NOMO-1 treated with DMSO at 0.1 percent for 48 hours (cell line): ENCODE measurements around the gene RPL21.

Experiments used
- DNase-seq: peaks from one replicate; lab custom pipeline; 2025; ENCODE audit not compliant: unreplicated experiment; lab: John Stamatoyannopoulos, UW

The RPL21 gene

DNA sequence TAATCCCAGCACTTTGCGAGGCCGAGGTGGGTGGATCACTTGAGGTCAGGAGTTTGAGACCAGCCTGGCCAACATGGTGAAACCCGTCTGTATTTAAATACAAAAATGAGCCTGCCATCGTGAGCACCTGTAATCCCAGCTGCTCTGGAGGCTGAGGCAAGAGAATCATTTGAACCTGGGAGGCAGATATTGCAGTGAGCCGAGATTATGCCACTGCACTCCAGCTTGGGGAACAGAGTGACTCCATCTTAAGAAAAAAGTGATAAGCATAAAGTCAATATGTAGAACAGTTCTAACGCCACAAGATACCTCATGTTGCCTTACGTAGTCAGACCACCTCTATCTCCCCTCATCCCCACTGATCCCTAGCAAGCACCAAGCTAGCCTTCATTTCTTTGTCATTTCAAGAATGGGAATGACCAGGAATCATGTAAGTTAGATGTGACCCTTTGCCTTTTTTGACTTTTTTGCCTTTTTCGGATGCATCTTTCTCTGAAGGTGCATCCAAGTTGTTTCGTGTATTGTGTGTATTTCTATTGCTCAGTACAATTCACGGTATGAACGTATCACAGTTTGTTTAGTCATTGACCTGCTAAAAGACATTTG is 6.4 kb downstream of the RPL21 start:
- no peak for DNase-seq

DNA sequence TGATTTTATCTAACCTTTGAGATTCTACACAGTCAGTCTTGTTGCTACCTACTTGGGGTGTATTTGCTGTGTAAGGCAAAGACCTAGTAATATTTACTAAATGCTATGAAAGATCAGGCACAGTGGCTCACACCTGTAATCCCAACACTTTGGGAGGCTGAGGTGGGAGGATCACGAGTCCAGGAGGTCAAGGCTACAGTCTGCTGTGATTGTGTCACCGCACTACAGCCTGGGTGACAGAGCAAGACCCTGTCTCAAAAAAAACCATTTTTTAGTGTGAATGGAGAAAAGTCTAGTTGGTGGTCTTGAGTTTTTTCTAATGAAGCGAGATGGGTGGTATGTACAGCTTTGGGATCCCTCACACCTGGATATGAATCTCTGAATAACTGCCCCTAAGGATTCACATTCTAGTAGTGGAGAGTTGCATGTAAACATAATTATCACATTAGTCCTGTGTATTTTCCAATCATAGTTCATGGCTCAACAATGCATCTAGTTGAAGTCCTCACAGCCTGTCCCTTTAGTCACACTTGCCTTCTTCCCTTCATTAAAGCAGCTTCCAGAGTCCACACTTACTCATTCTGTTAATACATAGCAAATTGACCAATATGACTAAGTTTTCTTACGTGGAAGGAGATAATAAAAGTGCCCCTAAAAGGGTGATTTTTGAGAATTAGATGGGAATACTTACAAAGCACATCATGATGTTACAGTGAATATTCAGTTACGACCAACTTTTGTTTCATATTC is 7.5 kb downstream of the RPL21 start:
- no peak for DNase-seq

DNA sequence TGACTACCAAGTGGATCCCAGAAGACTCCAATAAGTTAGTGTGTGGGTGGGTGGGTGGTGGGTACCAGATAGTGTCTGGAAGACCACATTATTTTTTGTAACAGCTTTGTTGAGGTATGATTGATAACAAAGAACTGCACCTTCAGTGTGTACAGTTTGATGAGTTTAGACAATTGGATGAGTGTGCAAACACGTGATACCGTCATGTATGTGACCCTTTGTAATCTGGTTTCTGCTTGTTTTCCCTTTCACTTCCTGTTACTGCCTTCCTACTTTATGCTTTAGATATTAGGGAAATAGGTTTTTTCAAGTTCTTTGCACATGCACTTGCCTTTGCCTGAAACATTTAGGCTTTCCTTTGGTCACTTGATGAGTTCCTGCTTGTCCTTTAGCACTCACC is 8.5 kb downstream of the RPL21 start:
- DNase-seq = peak; percentile 97

DNA sequence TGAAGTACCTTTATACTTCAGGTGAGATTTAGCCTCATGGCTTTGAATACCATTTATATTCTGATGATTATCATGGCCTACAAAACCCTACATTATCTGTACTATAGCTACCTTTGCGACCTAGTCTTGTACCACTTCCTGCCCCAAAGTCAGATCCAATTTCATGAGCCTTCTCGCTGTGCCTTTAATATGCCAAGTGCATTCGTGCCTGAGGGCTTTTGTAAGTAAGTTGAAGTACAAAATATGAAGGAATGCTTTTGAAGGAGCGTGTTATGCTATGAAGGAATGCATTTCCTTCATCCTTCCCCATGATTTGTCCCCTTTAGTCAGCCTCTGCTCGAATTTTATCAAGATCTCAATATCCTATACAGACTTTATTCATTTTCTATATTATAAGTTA is 10.0 kb downstream of the RPL21 start:
- DNase-seq = no peak

DNA sequence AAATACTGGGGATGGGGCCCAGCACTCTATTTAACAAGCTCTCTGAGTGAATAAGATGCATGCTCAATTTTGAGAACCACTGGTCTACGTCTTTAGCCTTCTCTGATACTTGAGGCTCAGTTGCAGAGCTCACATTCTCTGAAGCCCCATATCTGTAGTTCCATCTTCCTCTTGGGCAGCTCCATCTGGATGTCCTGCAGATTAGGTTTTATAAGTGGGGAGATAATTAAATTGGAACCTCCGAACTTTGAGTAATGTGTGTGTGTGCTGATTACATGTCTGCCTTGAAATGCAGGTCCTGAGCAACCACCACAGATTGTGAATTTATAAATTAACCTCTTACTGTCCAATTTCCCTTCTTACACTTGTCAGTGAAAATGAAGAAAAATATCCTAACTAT is 12.1 kb downstream of the RPL21 start:
- no peak for DNase-seq

DNA sequence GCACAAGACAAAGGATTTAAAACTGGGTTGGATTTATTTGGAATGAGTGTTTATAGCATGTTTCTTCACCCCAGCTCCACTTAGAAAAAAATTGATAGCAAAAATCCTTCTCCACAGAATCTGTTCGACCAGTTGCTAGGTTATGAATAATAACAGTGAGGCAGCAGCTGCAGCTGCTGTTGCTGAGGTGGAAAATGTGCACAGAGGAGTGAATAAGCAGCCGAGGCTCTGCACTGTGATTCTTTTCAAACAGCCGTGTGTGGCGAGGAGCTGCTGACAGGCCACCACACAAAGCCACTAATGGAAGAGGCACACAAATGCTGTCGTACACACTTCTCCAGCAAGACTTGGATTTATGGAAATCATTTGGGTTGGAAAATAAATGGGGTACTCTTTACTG is 12.8 kb downstream of the RPL21 start:
- no peak for DNase-seq

DNA sequence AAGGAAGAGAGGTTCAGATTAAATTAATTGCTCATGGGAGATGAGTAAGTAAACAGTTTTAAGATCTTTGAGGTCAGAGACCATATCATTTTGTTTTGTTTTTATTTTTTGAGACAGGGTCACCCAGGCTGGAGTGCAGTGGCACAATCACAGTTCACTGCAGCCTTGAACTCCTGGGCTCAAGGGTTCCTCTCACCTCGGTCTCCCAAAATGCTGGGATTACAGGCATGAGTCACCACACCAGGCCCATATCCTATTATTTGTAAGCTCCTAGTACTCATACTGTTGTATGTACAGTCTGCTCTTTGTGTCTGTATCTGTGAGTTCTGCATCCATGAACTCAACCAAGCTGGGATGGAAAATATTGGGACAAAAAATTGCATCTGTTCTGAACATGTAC is 13.3 kb downstream of the RPL21 start:
- no peak for DNase-seq

DNA sequence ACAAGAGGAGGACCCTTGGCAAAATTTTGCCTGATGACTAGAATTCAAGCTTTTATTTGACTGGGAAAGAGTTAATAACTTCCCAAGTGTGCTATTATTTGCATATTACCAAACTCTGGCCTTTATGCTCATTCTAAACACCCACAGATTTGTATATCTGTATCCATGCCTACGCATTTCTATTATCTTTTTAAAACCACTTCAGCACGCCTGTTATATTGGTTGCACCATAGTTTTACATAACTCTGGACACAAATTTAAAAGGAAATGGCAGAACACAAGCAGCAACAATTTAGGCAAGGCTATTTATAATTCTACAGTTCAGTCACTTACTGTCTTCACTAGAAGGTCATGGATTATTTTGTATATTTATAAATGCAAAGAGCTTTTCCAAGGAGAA is 15.6 kb downstream of the RPL21 start:
- DNase-seq = peak; percentile 78

DNA sequence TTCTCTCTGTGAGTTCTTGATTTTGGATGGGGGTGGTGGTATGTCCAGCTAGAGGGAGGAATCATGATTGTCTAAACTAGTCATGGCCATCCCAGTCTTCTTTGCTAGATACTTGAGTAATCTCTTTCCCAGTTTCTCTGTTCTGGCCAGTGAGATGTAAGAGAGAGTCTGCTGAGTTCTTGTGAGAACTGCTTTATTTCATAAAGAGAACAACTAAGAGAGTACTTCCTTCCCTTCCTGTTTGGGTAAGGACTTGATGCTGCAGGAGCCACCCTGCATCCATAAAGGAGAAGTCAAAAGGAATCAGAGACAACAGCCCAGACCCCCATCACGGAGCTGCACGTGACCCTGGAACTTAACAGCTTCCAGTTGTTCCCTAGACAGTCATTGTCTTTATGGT is 16.2 kb downstream of the RPL21 start:
- DNase-seq = no peak

DNA sequence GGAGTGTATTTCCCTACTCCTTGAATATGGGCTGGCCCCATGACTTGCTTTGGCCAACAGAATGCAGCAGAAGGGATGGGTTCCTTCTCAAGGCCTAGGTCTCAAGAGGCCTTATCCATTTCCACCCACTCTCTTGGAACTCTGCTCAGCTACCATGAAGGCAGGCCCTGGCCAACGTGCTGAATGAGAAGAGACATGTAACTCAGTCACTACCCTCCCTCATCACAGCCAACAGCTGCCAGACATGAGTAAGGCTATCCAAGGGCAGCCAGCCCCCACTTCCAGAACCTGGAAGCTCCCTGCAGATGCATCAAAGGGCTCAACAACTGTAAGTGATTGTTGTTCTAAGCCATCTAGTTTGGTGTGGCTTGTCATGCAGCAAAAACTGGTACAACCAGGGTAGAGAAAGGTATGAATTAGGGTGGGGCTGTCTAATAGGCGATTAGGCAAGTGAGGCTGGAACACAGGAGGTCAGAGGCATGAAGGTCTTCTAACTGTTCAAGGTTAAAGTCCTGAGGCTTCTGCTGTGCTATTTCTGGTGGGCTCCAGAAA is 17.8 kb downstream of the RPL21 start:
- DNase-seq = no peak

DNA sequence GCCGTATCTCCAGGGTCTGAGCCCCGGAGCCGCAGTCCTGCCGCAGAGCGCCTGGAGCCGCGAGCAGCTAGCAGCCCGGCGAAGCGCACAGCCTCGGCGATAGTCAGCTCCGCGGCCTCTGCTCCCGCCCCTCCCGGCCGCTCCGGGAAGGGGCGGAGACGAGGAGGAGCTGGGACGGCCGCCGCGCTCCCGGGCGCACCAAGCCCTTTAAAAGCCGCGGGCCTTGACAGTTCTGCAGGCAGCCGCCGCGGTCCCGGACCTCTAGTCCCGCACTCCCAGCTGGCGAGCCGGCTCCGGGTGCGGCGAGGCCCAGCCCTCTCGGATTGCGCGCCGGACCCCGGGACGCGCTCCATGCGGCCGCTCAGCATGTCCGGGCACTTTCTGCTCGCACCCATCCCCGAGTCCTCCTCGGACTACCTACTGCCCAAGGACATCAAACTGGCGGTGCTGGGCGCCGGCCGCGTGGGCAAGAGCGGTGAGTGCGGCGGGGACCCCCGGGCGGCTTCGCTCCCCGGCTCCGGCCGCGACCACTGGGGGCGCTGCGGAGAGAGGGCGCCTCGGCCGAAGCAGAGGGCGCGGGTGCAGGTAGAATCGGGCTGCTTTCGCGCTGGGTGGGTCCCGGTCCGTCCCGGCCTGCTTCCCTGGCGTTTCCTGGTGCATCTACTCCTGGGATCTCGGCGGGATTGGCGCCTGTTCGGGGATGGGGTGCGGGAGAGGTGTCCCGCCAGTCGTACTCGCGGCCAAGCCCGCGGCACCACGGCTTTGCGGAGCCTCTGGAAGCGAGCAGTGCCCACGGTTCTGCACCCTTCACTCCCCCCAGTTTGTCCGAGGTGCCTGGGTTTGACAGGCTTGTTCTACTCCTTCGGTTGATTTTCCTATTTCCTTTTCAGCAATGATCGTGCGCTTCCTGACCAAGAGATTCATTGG is 19.5 kb downstream of the RPL21 start, which contains the start of gene RASL11A:
Gene RASL11A, plus strand, starts transcription at position 237 of the 927 bp plus-strand sequence. Its CDS starts 115 bp downstream, at position 352.
- peak; percentile 80 for DNase-seq

DNA sequence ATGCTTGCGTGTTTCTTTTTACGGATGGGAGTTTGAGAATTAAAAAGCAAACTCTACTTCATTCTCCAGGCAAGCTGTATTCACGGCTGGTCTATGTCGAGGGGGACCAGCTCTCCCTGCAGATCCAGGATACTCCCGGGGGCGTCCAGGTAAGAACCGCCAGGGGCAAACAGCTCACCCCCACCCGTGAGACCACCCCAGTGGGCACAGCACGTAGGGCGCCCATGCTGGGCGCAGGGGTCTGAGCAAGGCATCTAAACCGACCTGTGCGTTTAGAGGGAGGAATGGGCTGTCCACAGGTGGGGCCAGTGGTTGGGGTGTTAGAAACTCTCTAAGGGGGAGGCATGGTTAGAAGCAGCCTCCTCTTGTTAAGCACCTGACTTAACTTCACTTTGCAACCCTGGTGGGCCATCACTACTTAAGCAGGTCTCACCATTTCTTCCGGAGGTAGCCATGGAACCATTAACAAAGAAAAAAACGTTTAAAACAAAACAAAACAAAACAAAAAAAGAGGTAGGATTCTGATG is 20.3 kb downstream of the RPL21 start:
- DNase-seq = no peak

DNA sequence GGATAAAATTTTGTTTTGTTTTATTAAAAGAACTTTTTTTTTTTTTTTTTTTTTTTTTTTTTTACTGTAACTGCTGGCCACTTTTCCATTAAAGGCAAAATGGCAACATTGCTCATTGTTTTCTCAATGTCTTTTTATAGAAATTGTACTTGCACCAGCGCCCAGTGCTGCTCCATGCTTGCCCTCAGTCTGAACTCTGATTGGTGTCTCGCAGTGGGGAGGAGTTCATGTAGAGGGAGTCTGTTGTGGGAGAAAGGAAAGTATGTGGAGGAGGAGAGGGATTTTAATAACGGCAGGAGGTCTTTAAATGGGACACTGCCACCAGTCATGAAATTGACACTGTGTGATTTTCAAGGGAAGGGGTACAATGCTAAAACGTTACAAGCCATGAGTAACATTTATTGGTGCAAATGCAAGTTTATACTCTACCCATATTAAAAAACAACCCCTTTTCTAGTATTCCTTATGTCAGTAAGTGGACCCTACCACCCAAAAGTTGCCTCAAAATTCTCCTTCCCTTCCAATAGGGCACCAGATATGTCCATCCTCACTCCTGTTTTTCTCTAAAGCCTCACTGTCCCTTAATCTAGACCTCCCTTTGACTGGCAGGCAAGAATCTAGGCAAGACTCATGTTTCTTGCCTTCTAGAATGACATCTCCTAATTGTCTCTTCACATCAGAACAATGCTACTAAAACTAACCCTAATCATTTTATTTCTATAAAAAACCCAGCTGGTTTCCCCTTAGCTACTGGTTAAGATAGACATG is 22.5 kb downstream of the RPL21 start:
- no peak for DNase-seq

DNA sequence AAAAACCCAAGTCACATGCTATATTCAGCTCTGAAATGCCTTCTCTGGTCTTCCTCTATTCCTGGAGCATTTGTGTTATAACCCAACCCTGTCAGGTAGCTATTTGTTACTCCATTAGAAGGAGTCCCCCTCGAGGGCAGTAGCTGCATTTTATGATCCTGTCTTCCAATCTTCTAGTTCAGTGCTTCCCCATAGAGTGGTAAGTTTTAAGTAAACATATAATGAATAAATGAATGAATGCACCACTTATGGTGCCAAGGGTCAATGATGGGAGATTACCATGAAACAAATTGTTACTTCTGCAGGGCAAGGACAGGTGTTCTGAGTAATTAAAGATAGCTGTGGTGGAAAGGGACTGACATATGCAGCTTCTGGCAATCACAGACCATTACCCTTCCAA is 23.3 kb downstream of the RPL21 start:
- DNase-seq = no peak

DNA sequence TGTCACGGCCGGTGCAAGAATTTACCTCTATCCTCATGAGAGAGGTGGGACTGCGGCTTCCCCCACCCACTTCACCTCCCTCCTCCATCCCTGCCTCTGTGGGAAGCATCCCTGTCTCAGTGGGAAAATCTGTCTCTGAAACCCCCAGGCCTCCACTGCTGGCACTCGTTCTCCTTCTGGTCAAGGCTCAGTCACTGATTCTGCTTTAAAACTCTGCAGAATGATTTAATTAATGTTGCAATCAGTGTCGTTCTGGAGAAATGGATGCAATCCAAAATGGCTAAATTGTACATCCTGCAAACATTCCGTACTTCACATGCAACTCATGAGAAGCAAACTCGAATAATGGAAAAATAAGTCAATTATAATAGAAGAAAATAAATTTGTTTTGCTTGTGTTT is 24.8 kb downstream of the RPL21 start:
- DNase-seq = no peak

DNA sequence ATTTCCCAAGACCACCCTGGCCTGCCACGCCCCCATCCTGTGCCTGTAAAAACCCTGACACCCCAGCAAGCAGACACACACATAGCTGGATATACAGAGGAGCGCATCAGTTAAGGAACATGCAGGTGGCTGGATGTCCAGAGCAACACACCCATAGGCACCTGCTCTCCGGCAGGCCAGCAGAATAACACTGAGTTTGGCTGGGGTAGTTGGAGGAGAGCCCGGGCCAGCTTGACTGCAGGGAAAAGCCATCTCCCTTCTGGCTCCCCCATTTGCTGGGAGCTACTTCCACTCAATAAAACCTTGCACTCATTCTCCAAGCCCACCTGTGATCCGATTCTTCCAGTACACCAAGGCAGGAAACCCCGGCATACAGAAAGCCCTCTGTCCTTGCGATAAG is 28.1 kb downstream of the RPL21 start:
- no peak for DNase-seq

DNA sequence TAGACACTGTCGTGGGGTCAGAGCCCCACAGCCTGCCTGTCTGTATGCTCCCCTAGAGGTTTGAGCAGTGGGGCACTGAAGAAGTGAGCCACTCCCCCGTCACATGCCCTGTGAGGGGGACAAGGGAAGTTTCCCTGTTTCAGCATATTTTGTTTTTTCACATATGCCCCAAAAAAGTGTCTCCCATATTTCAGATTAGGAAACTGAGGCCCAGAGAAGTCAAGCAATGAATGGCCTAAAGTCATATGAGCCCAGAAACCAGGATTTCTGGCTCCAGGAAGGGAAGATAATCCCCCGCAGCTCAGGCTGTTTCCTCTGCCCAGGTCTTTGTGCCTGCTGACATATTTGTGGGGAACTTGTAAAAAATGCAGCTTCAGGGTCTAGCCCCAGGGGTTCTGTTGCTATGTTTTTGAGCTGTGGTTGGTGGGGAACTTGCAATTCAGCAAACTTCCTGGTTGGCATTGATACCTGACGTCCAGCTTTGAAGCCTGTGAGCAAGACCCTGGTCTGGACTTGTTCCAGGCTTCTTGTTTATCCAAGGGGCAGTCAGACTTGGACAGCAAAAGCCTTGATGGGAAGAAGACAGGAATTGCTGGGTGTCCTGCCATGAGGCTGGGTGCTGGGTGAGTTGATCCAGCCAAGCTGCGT is 28.8 kb downstream of the RPL21 start:
- no peak for DNase-seq

DNA sequence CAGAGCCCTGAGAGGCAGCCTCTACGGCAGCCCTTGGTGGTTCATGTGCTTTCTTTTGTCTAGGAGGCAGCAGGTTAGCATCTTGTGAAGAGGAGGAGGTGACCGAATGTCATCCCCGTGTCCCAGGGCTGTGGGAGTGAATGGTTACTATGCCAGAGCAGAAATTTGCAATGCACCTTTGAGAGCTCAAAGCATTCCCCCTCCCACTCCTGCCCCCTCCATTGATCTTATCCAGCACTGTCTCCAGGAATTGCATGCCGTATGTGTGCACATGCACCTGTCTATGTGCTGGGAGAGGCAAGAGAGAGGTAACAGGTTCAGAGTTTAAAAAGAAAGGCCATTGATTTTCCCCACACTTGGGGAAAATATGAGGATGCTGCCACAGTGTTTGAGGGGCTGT is 29.5 kb downstream of the RPL21 start:
- DNase-seq = no peak

DNA sequence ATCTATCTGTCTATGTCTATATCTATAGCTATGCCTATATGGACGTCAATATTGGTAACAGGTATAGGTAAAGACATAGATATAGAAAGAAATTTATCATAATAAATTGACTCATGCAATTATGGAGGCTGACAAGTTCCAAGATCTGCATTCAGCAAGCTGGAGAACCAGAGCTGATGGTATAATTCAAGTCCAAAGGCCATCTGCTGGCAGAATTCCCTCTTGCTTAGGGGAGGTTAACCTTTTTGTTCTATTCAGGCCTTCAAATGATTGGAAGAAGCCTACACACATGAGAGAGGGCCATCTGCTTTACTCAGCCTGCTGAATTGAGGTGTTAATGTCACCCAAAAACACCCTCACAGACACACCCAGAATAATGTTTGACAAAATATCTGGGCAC is 30.1 kb downstream of the RPL21 start:
- DNase-seq = no peak

DNA sequence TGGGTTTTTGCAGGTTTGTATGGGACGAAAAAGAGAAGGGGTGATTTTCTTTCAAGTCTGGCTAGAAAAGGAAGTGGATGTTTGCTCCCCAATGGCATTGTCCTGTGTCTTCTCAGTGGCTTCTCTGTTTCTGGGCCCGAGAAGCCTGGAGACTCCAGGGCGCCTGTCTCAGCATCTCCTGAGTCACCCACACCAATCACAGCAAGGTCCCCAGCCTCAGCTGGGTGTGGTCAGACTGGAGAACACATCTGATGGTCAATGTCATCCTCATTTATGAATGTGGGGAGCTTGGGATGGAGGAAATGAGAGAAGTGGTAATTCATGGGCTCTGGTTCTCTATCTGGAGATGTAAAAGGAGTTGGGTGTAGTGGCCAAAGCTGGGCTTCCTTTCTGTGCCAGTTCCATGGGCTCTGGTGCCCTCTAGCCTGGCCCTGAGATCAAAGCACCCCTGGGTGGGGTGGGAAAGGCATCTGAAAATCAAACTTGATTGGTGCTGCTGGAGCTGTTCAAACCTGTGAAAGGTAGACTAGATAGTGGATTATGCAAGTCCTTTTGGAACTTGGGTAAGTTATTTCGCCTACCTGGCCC is 32.6 kb downstream of the RPL21 start:
- no peak for DNase-seq
